ENCODE results near the gene TAT. TPM values are rescaled to one million over a fixed set of nuclear protein-coding genes. Genes with fewer than 3 reads are reported as not detected.
"Not testable (repeated sequence)": the region's sequence is repeated elsewhere in the genome, so short reads cannot be mapped to it uniquely, and the experiment has no call there.

The TAT gene
- polyA plus RNA-seq, 1 of the 3 experiments (the other 2 are of a cell fraction): not detected

GRCh38 chr16:71618429-71618828 is 41.5 kb upstream of the TAT start:
- Histone ChIP-seq H3F3A (replicated peaks; ENCODE audit: insufficient read depth) (no peaks in the 10 kb centered on the region), H3K9me3 (no peaks in the 10 kb centered on the region), H3K27me3 (ENCODE audit: insufficient read depth) (peaks cover 19% of the 10 kb centered on the region; the same call in 1 of the 2 replicates), H3K9ac (no peak overlapping the region), H3K27ac (ENCODE audit: low read depth in 2 of 2, low read length in 1 of 2) (no peak overlapping the region), H4K20me1 (ENCODE audit: insufficient read depth) (no peaks in the 10 kb centered on the region), H3K4me3 (ENCODE audit: low read depth in 2 of 2, low read length in 1 of 2) (no peak overlapping the region), H3K4me1 (ENCODE audit: control insufficient read depth in 1 of 2, insufficient read depth in 2 of 2, low read depth in 1 of 2, low read length in 1 of 2) (no peaks in the 10 kb centered on the region), H3K4me2 (no peak overlapping the region), H3K9me2 (no peaks in the 10 kb centered on the region), H3K36me3 (replicated peaks in 1 of 2; ENCODE audit: control insufficient read depth in 1 of 2, insufficient read depth in 2 of 2, low read length in 1 of 2) (no peaks in the 10 kb centered on the region), H2AFZ (ENCODE audit: low read depth) (no peak overlapping the region), H3K79me2 (ENCODE audit: insufficient read depth) (no peaks in the 10 kb centered on the region)
- WGBS (ENCODE audit: low lambda C conversion rate): 5% methylated on average over 4 of the region's 4 CpGs
- no peak for DNase-seq
- TF ChIP-seq FOXJ3 (CRISPR knock-in tag; IDR thresholded peaks at IDR 0.05) (no peak), TEAD4 (IDR thresholded peaks at IDR 0.05; ENCODE audit: borderline replicate concordance, insufficient read depth) (no peak)
- POLR2A ChIA-PET: no interaction called here
- CTCF ChIA-PET: interaction anchor here (2.8 kb wide), 1 partner anchor 8 kb away, joined by 15 read pairs; no protein-coding TSS in a partner anchor

GRCh38 chr16:71614956-71615355 is 38.1 kb upstream of the TAT start:
- POLR2A ChIA-PET; H4K20me1 ChIP-seq (ENCODE audit: insufficient read depth); H3K9me2 ChIP-seq; H3K4me2 ChIP-seq; H2AFZ ChIP-seq (ENCODE audit: low read depth); H3K9ac ChIP-seq; H3K79me2 ChIP-seq (ENCODE audit: insufficient read depth); H3F3A ChIP-seq (replicated peaks; ENCODE audit: insufficient read depth); DNase-seq; H3K36me3 ChIP-seq (replicated peaks in 1 of 2; ENCODE audit: control insufficient read depth in 1 of 2, insufficient read depth in 2 of 2, low read length in 1 of 2); H3K4me1 ChIP-seq (ENCODE audit: control insufficient read depth in 1 of 2, insufficient read depth in 2 of 2, low read depth in 1 of 2, low read length in 1 of 2); H3K27ac ChIP-seq (ENCODE audit: low read depth in 2 of 2, low read length in 1 of 2); H3K4me3 ChIP-seq (ENCODE audit: low read depth in 2 of 2, low read length in 1 of 2); H3K9me3 ChIP-seq: not testable (repeated sequence)
- WGBS (ENCODE audit: low lambda C conversion rate): 69% methylated on average over 7 of the region's 8 CpGs
- CTCF ChIA-PET: interaction anchor here (0.6 kb wide), 1 partner anchor 339 kb away, joined by 3 read pairs; no protein-coding TSS in a partner anchor
- peaks cover 19% of the 10 kb centered on the region; the same call in 1 of the 2 replicates for H3K27me3 ChIP-seq (ENCODE audit: insufficient read depth)

DNA sequence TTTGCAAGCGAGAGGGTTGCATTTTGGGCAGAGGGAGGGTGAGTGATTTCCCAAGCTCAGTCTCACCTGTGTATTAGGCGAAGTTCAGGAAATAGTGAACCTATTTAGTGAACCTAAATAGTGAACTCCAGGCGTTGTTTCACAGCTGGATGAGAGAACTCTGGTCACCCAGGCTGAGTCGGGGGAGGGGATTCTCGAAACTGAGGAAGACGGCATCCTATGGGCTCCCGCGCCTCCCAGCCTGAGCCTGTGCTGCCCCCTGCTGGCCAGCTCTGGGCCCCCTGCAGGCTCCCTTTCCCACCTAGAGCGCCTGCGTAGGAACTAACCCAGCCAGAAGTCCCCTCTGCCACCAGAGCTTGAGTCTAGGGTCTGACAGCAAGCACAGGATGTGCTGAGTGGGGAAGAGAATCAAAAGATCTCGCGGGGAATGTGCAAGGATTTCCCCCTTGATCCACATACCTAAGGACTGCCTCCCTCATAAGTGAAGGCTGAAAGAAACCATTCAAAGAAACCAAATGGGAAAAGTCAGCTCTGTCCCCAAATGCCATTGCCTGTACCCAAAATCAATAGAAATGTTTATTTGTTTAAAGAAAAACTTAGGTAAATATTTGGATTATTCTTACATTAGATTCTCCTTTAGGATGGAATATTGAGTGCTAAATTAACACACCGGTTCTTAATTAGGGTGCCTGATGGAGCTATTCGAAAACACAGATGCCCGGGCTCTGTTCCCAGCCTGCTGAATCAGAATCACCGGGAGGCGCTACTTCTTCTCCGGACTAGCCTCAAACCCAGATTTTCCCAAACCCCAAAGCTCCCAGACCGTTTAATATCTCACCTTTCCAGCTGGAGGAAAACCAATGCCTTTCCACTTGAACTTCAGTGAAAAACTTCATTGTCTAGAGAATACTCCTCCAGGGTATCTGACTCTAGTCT is 34.3 kb upstream of the TAT start:
- Histone ChIP-seq H3K4me3 (ENCODE audit: low read depth in 2 of 2, low read length in 1 of 2) (peak overlapping the region in 1 of 2 experiments; percentile 50; a peak in 3 of 4 replicates), H4K20me1 (ENCODE audit: insufficient read depth) (no peaks in the 10 kb centered on the region), H3K9me3 (no peaks in the 10 kb centered on the region), H3F3A (replicated peaks; ENCODE audit: insufficient read depth) (peaks cover 12% of the 10 kb centered on the region), H3K9me2 (no peaks in the 10 kb centered on the region), H3K36me3 (replicated peaks in 1 of 2; ENCODE audit: control insufficient read depth in 1 of 2, insufficient read depth in 2 of 2, low read length in 1 of 2) (no peaks in the 10 kb centered on the region), H3K27ac (ENCODE audit: low read depth in 2 of 2, low read length in 1 of 2) (no peak overlapping the region), H2AFZ (ENCODE audit: low read depth) (peak overlapping the region; percentile 88; the same call in 1 of the 2 replicates), H3K27me3 (ENCODE audit: insufficient read depth) (peaks cover 9% of the 10 kb centered on the region; the same call in 1 of the 2 replicates), H3K9ac (no peak overlapping the region), H3K4me2 (peak overlapping the region; percentile 65), H3K79me2 (ENCODE audit: insufficient read depth) (no peaks in the 10 kb centered on the region), H3K4me1 (ENCODE audit: control insufficient read depth in 1 of 2, insufficient read depth in 2 of 2, low read depth in 1 of 2, low read length in 1 of 2) (peaks cover 0 to 2% of the 10 kb centered on the region in 2 experiments; a peak in 2 of 4 replicates)
- POLR2A ChIA-PET: interaction anchor here (0.9 to 1.2 kb wide), 2 partner anchors 46 to 127 kb away, joined by 3 to 4 read pairs; no protein-coding TSS in a partner anchor
- peak; percentile 91 for DNase-seq
- CTCF ChIA-PET: interaction anchor here (0.5 to 3.6 kb wide), 59 partner anchors 9 to 422 kb away, joined by 3 to 48 read pairs (median 5); partner anchors contain the start of genes TAT and ZNF23
- 4% methylated on average over 15 of the region's 19 CpGs for WGBS (ENCODE audit: low lambda C conversion rate)
- peak; percentile 50 for TF ChIP-seq SMC3 (IDR thresholded peaks at IDR 0.05; ENCODE audit: low read depth, low read length)
- no peak for TF ChIP-seq TAF1 (IDR thresholded peaks at IDR 0.05; ENCODE audit: borderline replicate concordance, low read depth, low read length)
- peak; percentile 70 for TF ChIP-seq NRF1 (IDR thresholded peaks at IDR 0.05; ENCODE audit: low read depth, low read length)
- TF ChIP-seq, protein P1, sequence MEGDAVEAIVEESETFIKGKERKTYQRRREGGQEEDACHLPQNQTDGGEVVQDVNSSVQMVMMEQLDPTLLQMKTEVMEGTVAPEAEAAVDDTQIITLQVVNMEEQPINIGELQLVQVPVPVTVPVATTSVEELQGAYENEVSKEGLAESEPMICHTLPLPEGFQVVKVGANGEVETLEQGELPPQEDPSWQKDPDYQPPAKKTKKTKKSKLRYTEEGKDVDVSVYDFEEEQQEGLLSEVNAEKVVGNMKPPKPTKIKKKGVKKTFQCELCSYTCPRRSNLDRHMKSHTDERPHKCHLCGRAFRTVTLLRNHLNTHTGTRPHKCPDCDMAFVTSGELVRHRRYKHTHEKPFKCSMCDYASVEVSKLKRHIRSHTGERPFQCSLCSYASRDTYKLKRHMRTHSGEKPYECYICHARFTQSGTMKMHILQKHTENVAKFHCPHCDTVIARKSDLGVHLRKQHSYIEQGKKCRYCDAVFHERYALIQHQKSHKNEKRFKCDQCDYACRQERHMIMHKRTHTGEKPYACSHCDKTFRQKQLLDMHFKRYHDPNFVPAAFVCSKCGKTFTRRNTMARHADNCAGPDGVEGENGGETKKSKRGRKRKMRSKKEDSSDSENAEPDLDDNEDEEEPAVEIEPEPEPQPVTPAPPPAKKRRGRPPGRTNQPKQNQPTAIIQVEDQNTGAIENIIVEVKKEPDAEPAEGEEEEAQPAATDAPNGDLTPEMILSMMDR (IDR thresholded peaks at IDR 0.05): peak; percentile 79
- no peak for TF ChIP-seq TEAD4 (IDR thresholded peaks at IDR 0.05; ENCODE audit: borderline replicate concordance, insufficient read depth)
- TF ChIP-seq YY1 (IDR thresholded peaks at IDR 0.05; ENCODE audit: low read depth): no peak
- peak; percentile 82 for TF ChIP-seq RAD21 (IDR thresholded peaks at IDR 0.05; ENCODE audit: low read length)
- TF ChIP-seq RXRA (IDR thresholded peaks at IDR 0.05; ENCODE audit: borderline replicate concordance, low read depth): no peak
- no peak for TF ChIP-seq MAX (IDR thresholded peaks at IDR 0.05; ENCODE audit: low read depth)
- TF ChIP-seq, protein P2, sequence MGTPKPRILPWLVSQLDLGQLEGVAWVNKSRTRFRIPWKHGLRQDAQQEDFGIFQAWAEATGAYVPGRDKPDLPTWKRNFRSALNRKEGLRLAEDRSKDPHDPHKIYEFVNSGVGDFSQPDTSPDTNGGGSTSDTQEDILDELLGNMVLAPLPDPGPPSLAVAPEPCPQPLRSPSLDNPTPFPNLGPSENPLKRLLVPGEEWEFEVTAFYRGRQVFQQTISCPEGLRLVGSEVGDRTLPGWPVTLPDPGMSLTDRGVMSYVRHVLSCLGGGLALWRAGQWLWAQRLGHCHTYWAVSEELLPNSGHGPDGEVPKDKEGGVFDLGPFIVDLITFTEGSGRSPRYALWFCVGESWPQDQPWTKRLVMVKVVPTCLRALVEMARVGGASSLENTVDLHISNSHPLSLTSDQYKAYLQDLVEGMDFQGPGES (IDR thresholded peaks at IDR 0.05; ENCODE audit: low read depth, low read length): no peak
